GM15510 (cell line): ENCODE results near the gene NAP1L1.

ENCODE experiments used
- POLR2A ChIP-seq: IDR thresholded peaks from 3 replicates; pipeline ENCODE4 v1.6.1; 2011; ENCODE audit warnings: borderline replicate concordance; ENCODE audit not compliant: insufficient read length; ENCODE audit errors: extremely low read depth

Gene NAP1L1

DNA sequence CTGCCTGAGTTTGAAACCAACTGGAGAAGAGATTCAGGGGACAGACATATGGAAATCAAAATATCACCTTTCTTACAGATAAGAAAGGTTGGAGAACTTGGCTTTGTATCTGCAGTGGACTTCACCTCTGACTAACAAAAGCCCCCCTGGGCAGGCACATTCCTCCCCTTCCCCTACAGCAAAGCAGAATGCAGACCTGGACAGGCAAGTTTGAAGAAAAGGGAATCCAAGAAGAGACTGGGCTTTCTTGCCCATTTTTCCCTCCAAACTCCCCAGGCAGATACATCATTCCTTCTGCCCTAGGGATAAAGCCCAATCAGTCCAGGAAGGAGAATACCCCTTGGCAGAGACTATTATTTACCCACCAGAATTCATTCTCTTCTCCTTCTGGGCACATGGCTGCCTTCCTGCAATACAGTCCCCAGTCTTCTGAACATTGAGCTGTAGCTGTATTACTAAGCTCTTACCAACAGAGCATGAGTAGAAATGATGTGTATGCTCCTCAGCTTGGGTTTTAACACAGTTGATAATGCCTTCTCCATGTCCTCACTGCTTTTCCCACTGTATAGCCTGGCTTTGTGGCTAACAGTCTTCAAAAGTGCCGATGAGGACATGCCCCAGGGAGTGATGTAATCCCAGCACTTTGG, 17.4 kb upstream of the NAP1L1 start:
- TF ChIP-seq POLR2A = no peak

- TF ChIP-seq POLR2A = no peak
These were observed 11.7 kb upstream of the NAP1L1 start for GRCh38 chr12:76096079-76096646.

- no peak for TF ChIP-seq POLR2A
These were observed 10.3 kb upstream of the NAP1L1 start for GRCh38 chr12:76094754-76095153.

DNA sequence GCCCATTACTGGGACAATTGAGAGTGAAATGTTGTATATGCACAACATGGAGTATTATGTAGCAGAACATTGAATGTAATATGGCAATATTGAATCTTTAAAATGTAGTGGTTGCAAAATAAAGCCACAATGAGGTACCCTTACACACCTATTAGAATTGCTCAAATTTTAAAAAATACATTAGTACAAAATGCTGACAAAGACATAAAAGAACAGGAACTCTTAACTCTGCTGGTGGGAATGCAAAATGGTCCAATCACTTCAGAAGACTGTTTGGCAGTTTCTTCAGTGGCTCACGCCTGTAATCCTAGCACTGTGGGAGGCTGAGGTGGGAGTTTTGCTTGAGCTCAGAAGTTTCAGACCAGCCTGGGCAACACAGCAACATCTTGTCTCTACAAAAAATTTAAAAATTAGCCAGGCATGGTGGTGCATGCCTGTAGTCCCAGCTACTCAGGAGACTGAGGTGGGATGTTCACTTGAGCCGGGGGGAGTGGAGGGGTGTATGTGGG, 6.8 kb upstream of the NAP1L1 start:
- no peak for TF ChIP-seq POLR2A

GRCh38 chr12:76085520-76085868, 1.0 kb upstream of the NAP1L1 start:
- no peak for TF ChIP-seq POLR2A

DNA sequence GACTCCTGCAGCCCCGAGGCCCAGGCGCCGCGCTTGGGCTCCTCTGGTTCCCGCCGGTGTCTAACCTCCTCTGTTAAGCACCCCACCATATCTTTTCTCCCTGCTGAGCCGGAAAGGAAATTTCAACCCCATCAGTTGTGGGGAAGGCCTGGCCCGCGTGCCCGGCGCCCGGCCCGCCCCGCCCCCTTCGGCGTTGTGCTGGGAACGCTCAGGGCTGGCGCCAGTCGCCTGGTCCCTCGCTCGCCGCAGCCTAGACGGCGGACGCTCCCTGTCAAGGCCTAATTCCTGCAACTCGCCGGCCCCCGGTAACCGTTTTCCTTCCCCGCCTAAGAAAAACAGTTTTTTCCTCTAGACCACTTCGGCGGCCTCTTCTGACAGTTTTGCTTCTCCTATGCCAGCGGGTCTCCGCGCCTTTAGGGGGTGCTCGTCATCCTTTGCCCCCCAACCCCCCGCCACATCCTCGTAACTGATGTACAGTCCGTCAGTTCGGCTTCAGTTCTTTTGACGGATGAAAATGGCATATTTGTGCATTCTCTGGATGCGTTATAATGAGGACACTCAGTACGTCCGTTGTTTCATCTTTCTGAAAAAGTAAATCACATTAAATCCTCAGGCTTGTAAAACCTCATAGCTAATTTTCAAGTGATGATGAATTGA, 506 bp upstream of the NAP1L1 start:
- no peak for TF ChIP-seq POLR2A

- TF ChIP-seq POLR2A = no peak
These were observed 1.1 kb downstream of the NAP1L1 start for GRCh38 chr12:76083246-76083903.

DNA sequence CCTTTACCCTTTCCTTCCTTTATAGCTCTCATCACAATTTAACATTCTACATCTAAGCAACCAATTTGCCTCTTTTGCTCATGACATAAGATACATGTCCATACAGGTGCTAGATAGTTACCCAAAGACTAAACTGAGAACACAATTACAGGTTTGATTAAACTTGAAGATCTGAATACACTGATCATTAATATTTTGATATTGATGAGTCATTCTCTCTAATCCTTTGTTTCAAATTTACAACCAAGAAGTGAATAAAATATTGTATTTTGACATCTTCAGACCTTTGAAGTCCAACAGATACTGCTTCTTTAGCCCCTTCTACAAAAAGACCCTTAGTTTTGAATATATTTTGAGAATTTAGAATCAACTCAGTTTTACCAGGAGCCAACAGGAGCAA, 2.6 kb downstream of the NAP1L1 start:
- no peak for TF ChIP-seq POLR2A

GRCh38 chr12:76080729-76081415, 3.6 kb downstream of the NAP1L1 start:
- TF ChIP-seq POLR2A = no peak

DNA sequence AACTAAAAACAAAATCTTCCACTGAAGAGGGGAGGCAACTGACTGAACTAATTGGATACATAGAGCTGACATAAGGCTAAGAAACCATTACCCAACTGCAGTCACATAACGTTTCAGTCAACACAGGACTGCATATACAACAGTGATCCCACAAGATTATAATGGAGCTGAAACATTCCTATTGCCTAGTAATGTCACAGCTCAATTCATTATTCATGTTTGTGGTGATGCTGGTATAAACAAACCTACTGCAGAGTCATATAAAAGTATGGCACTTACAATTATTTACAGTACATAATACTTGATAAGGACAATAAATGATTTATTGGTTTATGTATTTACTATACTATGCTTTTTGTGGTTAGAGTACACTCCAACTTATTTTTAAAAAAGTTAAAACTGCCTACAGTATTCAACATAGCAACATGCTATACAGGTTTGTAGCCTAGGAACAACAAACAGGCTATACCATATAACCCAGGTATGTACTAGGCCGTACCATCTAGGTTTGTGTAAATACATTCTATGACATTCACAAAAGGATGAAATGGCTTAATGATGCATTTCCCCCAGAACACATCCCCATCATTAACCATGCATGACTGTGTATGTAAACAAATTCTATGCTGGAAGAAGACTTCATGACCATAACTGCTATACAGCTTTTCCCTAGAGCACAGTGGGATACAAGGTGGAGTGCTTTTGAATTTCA, 4.3 kb downstream of the NAP1L1 start:
- no peak for TF ChIP-seq POLR2A

DNA sequence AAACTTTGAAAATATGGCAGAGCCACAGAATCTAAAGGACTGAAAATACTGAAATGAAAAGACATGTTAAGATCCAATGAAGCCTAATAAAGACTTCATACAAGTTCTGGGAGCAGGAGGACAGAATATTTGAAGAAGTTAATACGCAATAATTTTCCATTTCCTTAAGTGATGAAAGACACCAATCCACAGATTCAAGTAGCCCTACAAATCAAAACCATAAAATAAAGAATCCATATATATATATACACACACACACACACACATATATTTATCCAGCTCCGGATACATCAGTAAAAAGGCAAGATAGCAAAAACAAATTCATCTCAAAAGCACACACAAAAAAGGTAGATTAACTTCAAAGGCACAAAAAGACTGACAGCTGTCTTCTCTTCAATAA, 5.7 kb downstream of the NAP1L1 start:
- TF ChIP-seq POLR2A = no peak

- TF ChIP-seq POLR2A = no peak
These were observed 9.0 kb downstream of the NAP1L1 start for GRCh38 chr12:76075448-76075847.

DNA sequence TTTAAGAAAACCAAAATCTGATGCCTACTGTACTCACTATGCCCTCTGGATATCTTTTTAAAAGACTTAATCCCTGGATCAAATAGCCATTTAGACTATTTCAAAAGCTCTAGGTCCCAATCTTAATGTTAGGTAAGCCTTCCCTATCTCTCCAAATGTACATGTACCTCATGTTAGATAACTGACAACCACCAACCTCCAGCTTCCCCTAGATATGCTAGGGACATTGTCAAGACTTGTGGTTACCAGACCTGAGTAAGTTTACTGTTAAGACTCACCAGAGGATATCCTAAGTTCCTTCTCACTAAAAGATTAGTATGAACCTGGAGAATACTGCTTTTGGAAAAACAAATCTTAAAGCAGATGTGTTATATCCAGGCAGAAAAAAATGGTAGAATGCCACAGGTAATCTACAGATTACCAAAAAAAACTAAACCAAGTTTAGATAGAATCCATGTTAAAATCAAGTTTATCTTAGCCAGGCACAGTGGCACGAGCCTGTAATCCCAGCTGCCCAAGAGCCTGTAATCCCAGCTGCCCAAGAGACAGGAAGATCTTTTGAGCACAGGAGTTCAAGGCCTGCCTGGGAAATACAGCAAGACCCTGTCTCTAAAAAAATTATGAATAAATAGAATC, 9.7 kb downstream of the NAP1L1 start:
- TF ChIP-seq POLR2A = no peak

DNA sequence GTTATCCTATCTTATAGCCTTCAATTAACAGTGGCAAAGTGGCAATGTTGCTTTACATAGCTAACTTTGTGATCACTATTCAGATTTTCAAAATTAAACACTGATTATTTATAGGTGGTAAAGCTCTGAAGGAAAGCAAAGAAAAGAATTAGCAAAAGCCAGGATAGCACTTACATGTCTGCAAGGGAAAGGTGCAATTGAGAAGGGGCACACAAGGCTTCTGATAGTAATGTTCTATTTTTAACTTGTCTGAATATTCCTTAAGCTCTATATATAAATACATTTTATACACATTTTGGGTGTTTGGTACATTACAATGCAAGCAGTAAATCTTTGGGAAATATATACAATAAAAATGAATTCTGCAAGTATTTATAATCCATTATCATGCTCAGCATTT, 10.9 kb downstream of the NAP1L1 start:
- no peak for TF ChIP-seq POLR2A

- TF ChIP-seq POLR2A = no peak
These were observed 11.9 kb downstream of the NAP1L1 start for GRCh38 chr12:76072568-76072967.

DNA sequence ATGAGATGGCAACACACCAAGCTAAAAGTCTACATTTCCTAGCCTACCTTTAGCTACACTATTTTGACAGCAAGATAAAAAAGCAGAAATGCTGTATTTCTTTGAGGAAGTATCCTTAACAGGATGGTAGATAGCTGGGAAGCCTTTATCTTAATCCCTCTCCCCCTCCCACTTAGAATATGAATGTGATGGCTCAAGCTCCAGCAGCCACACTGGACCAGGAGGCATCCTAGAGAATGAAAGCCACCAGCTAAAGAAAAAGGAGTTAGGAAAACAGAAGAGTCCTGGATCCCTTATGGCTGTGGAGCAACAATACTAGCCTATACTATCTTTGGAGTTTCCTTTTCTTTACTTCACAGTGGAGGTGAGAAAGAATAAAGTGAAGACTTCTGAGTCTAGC, 15.1 kb downstream of the NAP1L1 start:
- TF ChIP-seq POLR2A = no peak
